GM21619 (cell line): Measurements from ENCODE around the gene TNRC6C.
"Not testable (repeated sequence)": the region's sequence is repeated elsewhere in the genome, so short reads cannot be mapped to it uniquely, and the experiment has no call there.

ENCODE experiments used
- ATAC-seq: cut with Tn5 transposase; IDR thresholded peaks from one replicate; pipeline ENCODE4 v1.9.1; 2021; ENCODE audit not compliant: unreplicated experiment

TNRC6C gene

DNA sequence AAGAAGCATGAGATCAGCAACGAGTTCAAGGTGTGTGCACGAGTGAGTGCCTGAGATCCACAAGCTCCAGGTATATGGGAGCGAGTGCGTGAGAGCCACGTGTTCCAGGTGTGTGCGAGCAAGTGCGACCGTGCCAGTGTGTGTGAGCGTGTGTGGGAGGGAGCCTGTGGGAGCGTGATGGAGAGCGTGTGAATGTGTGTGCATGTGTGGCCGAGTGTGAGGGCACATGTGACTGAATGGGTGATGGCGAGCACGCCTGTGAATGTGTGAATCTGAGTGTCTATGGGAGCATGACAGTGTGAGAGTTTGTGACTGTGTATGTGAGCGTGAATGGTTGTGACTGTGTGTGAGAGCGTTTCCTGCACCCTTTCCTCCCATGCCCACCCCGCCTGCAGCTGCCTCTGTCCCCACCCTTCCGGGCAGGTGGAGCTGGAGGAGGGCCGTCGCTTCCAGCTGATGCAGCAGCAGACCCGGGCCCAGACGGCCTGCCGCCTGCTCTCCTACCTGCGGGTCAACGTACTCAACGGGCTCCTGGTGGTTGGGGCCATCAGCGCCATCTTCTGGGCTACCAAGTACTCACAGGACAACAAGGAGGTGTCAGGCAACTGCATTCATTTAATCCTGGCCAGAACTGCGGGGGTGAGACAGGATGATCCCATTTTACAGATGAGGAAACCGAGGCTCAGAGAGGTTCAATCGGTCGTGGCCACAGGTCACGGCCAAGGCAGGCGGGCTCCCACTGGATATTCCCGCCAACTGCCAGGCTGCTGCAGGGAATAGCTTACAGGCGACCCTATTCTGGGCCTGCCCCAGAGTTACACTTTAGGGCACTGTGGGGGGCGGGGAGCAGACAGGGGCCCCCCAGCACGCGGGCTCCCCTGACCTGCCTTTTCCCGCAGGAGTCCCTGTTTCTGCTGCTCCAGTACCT lies 175.7 kb downstream of the TNRC6C start:
- no peak for ATAC-seq

DNA sequence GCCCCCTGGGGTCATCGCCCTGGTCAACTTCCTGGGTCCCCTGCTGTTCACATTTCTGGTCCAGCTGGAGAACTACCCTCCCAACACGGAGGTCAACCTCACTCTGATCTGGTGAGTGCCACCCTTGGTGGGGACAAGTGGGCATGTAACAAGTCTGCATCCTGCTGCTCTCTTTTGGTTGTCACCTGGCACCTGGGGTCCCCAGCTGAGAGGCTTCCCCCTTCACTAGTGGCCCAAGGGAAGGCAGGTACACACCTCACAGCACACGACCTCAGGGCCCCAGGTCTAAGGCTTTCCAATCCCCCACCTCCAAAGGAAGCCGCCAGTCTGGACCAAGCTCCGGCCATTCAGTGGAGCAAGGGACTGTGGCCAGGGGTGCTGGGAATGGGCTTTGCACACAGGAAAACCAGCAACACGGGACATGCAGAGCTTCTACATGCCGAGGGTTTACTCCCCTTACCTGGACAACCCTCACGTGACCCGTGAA lies 176.4 kb downstream of the TNRC6C start:
- no peak for ATAC-seq

DNA sequence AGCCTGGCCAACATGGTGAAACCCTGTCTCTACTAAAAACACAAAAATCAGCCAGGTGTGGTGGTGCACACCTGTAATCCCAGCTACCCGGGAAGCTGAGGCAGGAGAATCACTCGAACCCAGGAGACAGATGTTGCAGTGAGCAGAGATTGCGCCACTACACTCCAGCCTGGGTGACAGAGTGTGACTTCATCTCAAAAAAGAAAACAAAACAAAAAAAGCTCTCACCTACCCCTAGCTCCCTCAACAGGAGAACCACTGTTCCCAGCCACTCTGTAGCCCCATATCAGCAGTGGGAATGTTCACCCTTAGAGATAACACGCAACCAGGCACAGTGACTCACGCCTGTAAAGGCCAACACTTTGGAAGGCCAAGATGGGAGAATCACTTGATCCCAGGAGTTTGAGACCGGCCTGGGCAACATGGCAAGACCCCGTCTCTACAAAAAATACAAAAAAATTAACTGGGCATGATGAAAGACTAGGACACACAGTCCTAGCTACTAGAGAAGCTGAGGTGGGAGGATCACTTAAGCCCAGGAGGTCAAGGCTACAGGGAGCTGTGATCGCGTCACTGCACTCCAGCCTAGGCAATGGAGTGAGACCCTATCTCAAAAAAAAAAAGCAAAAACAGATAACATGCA lies 177.5 kb downstream of the TNRC6C start:
- no peak for ATAC-seq

DNA sequence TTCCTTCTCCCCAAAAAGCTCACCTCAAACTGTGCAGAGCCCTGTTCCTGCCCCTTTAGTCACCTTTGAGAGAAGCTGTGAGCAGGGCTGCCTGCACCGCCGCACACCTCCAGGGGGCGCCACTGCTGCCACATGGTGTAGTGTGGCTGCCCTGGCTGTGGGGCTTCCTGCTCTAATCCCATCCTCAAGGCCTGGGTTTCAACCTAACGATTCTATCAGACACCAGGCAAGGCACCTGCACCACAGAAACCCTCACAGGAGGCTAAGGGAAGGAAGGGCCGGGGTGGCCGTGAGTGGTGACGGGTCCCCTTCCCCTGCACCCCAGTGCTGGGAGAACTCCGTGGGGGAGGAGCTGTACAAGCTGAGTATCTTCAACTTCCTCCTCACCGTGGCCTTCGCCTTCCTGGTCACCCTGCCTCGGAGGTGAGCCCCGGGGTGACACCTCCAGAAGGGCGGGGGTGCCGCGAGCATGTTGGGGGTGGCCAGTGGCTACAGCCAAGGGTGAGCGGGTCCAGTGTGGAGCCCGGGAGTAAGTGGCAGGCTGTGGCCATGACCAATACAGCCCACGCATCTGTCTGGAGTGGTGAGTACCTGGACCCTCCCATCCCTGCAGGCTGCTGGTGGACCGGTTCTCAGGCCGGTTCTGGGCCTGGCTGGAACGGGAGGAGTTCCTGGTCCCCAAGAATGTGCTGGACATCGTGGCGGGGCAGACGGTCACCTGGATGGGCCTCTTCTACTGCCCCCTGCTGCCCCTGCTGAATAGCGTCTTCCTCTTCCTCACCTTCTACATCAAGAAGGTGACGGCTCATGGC lies 179.1 kb downstream of the TNRC6C start:
- no peak for ATAC-seq

DNA sequence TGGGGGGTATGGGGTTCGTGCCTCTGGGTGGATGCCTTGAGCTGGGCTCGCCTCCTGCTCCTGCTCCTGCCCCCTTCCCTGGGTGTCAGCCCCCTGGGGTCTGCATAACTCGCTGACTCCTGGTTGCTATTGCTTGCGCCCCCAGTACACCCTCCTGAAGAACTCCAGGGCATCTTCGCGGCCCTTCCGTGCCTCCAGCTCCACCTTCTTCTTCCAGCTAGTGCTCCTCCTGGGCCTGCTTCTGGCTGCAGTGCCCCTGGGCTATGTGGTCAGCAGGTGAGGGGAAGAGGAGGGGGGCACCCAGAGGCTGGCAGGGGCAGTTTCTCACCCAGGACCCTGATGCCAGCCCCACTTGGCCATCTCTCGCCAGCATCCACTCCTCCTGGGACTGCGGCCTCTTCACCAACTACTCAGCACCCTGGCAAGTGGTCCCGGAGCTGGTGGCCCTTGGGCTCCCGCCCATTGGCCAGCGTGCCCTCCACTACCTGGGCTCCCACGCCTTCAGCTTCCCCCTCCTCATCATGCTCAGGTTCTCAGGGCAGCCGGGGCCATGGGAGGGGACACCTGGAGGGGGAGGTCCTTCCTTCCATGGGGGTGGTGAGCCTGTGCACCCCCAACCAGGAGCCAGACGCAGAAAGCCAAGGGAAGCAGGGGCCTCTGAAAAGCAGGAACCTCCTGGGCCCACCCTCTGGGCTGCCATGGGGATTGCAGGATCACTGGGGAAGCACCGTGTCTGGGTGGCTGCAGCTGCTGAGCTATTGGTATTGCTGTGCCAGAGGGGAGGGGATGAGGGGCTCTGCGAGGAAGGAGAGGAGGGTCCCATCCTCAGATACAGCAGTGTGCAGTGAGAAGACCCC lies 179.9 kb downstream of the TNRC6C start:
- ATAC-seq = no peak

DNA sequence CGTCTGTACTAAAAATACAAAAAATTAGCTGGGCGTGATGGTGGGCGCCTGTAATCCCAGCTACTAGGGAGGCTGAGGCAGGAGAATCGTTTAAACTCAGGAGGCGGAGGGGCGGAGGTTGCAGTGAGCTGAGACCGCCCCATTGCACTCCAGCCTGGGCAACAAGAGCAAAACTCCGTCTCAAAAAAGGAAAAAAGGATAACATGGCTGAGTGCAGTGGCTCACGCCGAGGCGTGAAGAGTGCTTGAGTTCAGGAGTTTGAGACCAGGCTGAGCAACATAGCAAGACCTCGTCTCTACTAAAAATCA lies 181.3 kb downstream of the TNRC6C start:
- not testable (repeated sequence) for ATAC-seq

DNA sequence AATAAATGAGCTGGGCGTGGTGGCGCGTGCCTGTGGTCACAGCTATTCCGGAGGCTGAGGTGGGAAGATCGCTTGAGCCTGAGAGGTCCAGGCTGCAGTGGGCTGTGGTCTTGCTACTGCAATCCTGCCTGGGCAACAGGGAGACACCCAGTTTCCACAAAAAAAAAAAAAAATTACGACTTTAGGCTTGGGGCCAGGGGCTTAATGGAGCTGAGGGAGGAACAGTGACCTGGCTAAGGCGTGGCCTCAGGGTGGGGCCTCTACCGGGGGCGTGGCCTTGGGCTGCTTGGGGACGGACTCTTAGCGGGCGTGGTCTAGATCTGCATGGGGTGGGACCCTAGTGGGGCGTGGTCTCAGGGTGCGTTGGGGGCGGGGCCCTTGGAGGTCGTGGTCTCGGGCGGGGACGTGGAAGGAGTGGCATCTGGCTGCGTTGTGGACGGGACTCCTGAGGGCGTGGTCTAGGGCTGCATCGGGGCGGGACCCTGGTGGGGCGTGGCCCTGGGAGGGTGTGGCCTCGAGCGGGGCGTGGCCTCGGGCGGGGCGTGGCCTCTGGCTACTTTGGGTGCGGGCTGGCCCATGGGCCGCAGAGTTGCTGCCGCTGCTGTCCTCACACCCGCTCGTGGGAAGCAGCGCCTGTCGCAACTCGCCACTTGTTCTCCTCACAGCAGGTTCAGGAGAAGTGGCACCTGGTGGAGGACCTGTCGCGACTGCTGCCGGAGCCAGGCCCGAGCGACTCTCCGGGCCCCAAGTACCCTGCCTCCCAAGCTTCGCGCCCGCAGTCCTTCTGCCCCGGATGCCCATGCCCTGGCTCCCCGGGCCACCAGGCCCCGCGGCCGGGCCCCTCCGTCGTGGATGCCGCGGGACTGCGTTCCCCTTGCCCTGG lies 181.9 kb downstream of the TNRC6C start:
- ATAC-seq = peak; percentile 64

DNA sequence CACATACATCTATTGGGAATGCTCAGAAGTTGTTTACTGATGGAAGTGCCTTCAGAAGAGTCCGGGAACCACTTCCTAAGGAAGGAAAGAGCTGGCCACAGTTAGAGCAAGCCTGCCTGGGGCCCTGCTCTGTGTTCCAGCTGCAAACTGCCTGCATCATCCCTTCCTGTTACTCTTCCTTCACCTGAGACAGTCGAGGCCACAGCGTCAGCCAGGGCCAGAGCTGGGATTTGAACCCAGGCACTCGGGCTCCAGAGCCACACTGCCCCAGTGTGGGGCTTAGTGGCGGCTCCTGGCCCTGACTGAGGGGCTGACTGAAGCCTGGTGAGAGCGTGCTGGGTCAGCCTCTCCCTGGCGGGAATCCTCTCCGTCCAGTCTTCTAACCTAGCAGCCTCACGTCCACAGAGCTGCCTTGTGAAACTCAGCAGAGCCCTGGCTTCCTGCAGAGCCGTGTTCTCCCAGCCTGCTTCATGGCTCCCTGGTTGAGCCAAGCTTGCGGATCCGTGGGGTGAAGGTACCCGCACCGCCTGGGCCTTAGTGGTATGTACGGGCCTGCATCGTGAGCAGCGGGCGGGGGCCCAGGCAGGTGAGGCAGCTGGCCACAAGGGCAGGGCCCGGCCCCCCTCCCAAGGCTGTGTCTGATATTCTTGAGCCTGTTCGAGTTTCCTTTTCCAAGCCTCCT lies 183.1 kb downstream of the TNRC6C start:
- no peak for ATAC-seq

DNA sequence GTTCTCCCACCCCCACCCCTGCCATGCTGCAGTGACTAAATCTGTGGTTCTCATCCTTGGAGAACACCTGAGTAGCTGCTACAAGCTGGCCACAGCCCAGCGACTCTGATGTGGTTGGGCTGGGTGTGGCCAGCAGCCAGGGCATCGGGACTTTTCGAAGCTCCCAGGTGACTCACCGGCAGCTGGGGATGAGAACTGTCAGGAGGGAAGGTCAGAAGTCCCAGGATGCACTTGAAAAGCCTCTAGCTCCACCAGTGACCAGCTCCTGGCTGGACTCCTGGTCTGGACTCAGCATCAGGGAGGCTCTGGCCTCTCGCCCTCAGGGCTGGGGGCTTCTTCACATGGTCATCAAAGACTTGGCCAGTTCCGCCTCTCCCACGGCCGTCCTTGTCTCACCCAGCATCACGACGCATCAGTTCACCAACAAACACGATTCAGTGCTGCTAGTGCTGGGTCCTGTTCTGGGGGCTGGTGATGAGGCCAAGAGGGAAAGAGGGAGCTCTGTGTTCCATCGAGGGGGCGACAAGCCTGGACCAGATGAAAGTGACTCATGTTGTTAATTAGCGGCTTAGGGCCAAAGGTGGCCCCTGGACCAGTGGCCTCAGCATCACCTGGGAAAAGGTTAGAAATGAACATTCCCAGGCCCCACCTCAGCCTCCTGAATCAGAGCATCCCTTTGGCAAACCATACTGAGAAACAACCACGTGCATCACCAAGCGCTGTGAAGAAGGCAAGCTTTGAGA lies 183.8 kb downstream of the TNRC6C start:
- ATAC-seq = no peak

DNA sequence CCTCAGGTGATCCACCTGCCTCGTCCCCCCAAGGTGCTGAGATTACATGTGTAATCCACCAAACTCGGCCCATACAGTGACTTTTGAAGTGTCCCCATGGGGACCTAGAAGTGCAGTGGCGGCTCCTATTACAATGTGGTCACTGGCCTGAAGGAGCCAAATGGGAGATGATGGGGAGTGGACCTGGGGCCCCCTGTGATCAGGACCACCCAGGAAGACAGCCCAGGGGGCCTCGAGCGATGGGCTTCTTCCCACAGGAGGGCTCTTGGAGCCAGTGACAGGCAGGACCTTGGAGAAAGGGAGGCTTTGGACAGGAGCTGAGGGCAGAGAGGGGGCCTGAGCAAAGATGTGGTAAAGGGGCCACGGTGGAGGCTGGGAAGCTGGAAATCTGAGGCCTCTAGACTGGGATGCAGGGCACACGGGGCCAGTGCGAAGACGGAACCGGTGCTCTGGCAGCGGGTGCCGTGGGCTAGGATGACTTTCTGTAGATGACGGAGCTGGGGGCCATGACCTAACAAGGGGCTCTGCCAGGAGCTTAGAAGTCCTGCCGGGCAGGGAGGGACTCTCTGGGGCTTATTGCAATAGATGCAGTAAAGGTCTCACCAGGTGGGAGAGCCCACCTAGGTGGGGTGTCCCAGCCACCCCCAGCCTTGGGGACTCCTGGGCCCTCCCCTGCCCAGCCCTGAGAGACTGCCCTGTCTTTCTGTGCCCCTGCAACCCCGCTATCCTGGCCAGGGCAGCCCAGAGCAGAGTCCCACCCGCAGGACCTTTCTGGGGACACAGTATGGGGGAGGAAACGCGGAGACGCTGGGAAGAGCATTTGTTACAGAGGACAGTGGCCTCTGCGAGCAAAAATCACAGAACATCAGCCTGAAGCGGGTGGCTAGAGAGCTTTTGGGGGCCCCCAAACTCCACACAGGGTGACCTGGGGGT lies 185.0 kb downstream of the TNRC6C start:
- ATAC-seq = no peak

DNA sequence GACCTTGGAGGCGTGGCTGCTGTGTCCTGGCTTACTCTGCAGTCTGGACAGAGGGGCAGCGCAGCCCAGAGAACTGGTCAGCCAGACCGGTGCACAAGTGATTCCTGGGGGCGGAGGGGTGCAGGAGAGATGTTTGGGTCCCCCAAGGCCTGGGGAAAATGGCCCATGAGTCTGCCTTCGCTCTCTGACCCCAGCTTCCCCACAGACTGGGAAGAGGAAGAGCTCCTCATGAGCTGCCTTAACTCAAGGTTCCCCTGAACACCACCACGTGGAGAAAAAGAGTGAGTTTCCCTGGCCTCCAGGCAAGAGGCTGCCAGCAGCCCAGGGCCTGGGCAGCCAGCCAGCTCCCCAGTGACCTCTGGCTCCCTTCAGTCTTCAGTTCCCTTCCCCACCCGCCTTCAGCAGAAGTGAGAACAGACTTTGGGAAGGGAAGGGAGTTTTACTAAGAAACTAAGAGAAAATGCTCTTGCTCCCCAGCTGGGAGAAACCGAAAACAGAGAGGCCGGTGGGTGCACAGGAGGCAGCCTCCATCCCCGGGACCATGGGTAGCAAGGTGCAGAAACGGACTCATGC lies 185.7 kb downstream of the TNRC6C start:
- no peak for ATAC-seq

DNA sequence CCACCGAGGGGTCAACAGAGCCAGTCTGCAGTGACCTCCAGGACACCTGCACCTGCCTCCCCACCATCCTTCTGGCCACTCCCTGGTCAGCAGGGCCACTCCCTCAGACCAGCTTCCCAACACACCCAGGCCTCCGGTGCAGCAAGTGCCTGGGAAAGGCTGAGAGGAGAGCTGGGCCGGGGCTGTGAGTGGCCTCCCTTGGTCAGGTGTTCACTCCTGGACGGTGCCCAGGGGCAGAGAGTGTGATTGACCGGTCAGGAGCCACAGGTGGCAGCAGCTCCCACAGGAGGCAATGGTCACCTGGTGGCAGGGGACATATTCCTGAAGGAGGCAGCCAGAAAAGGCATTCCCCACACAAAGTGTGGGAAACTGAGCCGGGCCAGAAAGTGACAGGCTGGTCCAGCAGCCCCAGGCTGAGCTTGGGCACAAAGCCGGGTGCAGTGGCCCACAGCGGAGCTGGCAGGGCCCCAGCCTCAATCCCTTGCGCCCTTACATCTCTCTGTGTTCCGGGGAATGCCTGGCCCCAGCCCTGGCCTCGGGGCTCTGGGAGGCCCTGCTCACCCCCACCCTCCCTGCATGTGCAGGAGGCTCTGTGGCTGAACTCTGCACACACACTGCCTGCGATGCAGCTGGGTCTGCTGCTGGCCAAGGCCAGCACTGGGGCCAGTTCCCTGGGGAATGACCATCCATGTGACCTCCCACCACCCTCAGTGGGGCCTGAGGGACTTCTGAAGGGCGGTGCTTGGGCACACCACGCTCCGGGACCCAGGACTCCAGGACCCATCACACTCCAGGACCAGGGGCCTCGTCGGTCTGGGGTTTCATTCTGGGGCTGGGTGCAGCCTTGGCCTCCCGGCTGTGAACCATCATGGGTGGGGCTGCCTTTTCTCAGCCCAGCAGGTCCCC lies 186.5 kb downstream of the TNRC6C start:
- no peak for ATAC-seq

DNA sequence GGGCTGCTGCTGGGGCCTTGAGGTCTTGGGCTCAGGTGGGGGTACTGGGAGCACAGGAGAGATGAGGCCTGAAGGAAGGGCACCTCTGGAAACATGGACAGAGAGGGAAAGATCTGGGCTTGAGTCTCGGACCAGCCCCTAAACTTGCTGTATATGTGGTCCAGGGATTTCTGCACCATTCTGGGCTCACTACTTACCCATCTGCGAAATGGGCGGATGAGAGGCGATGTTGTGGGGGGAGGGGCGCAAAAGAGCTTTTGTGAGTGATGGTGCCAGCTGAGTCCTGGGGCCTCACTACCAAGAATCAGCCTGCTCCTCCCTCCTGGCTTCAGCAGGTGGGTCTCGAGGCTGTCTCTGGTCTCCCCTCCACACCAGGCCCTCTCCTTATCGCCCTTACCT lies 188.0 kb downstream of the TNRC6C start:
- no peak for ATAC-seq

DNA sequence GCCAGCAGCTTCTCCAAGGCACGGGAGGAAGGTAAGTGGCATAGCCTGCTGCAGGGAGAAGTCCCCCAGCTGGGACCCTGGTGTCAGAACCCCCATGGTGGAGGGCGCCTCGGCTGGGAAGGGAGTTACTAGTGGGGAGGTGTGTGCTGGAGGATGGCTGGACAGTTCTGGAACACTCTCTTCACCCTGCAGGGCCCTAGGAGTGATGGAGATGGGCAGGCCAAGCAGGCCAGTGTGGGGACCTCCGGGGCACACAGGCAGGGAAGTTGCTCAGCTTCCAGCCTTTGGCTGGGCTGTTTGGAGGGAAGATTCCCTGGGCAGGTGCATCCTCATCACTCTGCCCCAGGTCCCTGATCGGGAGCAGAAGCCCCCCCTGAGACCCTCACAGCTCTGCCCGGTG lies 188.4 kb downstream of the TNRC6C start:
- ATAC-seq = no peak

DNA sequence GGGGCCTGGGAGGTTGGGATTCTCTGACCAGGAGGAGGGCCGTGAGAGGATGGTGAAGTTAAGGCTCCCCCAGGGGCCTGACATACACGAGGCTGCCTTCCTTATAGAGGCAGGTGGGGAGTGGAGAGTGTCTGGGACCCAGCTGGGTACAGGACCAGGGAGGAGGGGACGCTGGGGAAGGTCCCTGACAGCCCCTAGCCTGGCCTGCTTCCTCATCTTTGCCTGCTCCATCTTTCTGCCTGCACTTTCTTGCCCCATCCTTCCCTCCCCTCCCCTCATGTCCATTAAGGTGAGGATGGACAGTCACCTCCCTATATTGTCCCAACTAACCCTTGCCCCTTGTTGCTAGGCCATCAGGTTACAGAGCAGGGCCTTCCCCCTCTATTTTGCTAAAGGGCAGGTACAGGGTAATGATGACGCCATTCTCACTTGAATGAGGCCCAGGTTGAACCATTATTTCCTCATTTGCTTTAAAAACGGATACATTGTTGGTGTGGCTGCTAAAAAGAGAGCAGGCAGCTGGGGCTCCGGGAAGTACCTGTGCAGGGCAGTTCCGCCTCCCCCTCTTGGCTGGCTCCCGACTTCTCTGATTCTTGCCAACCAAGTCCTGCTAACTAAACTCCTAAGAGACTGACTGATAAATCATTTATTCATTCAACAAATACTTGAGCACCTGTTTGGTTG lies 189.0 kb downstream of the TNRC6C start:
- no peak for ATAC-seq
